ENCODE data around the gene ABCG2.

- no peak for TF ChIP-seq CTCF (IDR thresholded peaks at IDR 0.05)
- TF ChIP-seq POLR2A (IDR thresholded peaks at IDR 0.05), result no peak
- TF ChIP-seq POLR2AphosphoS5 (IDR thresholded peaks at IDR 0.05), result no peak
Measured at GRCh38 chr4:88187766-88188165, 29.3 kb upstream of the ABCG2 start.
